Glomerular endothelial cell (primary cell): Measurements from ENCODE around the gene TP53INP2. TPM values are rescaled to one million over a fixed set of nuclear protein-coding genes. Genes with fewer than 3 reads are reported as not detected.
"Not testable (repeated sequence)": the region's sequence is repeated elsewhere in the genome, so short reads cannot be mapped to it uniquely, and the experiment has no call there.

Experiments
- DNase-seq: peaks from one replicate; pipeline ENCODE4 v3.0.0-alpha.2; 2011; ENCODE audit warnings: low read depth, low spot score; ENCODE audit errors: extremely low read depth
- total RNA-seq: library from RNA; depleted of rRNA; stranded (reverse); fragments of >200 nt; gene quantifications from 2 replicates; pipeline ENCODE4 v1.2.3, GENCODE V29; 2015

TP53INP2 gene, protein sequence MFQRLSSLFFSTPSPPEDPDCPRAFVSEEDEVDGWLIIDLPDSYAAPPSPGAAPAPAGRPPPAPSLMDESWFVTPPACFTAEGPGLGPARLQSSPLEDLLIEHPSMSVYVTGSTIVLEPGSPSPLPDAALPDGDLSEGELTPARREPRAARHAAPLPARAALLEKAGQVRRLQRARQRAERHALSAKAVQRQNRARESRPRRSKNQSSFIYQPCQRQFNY
- total RNA-seq: 20.7 and 36.9 TPM in 2 replicates

DNA sequence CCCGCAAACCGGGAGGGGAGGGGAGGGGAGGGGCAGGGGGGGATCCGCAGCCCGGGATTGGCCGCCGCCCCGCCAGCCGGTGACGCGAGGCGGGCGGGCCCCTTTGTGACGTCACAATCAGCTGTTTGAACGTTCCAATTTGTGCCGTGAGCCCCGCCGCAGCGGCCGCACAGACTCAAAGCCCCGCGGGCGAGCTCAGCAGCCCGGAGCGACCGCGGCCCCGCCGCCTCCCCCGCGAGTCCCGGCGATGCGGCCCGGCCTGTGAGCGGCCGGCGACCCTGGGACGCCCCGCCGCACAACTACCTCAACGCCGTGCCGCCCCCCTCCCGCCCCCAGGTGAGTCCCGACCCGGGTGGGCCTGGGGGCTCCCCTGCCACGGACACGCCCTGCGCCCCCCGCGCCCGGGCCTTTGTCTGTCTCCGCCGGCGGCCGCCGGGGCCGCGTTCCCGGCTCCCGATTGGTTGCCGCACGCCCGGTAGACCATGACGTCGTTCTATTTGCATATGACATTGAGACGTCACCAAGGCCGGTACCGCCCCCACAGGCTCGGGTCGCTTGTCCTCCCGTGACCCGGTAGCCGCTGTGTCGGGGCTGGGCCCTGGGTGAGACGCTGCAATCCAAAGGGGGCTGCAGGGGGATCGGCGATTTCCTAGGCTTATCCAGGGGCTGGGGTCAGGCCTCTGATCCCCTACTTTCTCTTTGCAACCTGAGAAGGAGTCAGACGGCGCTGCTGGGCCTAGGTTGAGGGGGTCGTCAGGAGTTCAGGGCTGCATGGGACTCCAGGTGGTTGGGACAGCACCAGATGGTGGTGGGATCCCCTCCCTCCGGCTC is at the start of gene TP53INP2:
Gene TP53INP2 (plus strand): TSS at position 168 of the 831 bp plus-strand sequence. CDS start 4,396 bp downstream, outside the sequence.
- DNase-seq: no peak

GRCh38 chr20:34658654-34659053 is 45.5 kb upstream of the TP53INP2 start:
- DNase-seq: not testable (repeated sequence)

- DNase-seq: not testable (repeated sequence)
These were observed 42.3 kb upstream of the TP53INP2 start for GRCh38 chr20:34661811-34662210.

GRCh38 chr20:34663213-34663943 is 40.8 kb upstream of the TP53INP2 start:
- DNase-seq: no peak

- not testable (repeated sequence) for DNase-seq
These were observed 39.4 kb upstream of the TP53INP2 start for GRCh38 chr20:34664751-34665150.

DNA sequence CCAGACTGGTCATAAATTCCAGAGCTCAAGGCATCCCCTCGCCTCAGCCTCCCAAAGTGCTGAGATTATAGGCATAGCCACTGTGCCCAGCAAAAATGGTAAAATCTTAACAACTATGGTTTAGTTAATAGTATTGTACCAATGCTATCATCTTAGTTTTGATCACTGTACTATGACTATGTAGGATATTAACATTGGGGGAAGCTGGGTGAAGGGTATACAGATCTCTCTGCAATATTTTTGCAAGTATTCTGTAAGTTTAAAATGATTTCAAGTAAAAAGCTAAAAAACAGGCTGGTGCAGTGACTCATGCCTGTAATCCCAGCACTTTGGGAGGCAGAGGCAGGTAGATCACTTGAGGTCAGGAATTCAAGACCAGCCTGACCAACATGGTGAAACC is 35.0 kb upstream of the TP53INP2 start:
- no peak for DNase-seq

DNA sequence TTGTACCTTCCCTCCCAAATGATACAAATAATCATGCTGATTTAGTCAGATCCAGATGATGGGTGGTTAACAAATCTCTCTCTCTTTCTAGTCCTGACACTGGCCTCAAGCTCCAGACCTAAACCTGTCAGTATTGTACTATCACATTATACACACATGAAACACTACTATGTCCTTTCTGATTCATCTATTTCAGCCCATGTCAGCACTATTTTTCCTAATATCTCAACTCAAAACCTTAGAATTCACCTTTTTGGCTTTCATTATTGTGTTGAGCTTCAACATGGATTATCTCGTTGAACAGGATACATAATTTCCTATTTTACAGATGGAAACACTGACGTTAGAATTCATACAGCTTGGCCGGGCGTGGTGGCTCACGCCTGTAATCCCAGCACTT is 30.7 kb upstream of the TP53INP2 start:
- no peak for DNase-seq

DNA sequence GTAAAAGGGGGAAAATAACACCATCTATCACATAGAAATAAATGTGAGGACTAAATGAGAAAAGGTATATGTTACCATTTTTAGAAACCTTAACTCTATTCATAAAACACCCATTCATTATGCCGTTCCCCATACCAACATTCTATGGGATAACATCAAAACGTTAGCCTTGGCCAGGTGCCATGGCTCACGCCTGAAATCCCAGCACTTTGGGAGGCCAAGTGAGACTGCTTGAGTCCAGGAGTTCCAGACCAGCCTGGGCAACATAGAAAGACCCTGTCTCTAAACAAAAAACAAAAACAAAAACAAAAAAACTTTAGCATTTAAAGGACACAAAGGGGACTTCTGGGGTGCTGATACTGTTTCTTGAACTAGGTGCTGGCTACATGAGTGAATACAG is 28.6 kb upstream of the TP53INP2 start:
- no peak for DNase-seq

GRCh38 chr20:34675993-34676641 is 28.0 kb upstream of the TP53INP2 start:
- DNase-seq: no peak

- DNase-seq: peak; percentile 50
These were observed 27.3 kb upstream of the TP53INP2 start, which contains the start of gene PIGU for GRCh38 chr20:34676642-34677373. PIGU (minus strand) TSS chr20:34677092; CDS start chr20:34677085, 7 bp downstream.

GRCh38 chr20:34680586-34681175 is 23.5 kb upstream of the TP53INP2 start:
- DNase-seq: no peak

- no peak for DNase-seq
These were observed 20.5 kb upstream of the TP53INP2 start for GRCh38 chr20:34683667-34684066.

- DNase-seq: no peak
These were observed 14.7 kb upstream of the TP53INP2 start for GRCh38 chr20:34689486-34689885.

- no peak for DNase-seq
These were observed 12.3 kb upstream of the TP53INP2 start for GRCh38 chr20:34691838-34692237.

DNA sequence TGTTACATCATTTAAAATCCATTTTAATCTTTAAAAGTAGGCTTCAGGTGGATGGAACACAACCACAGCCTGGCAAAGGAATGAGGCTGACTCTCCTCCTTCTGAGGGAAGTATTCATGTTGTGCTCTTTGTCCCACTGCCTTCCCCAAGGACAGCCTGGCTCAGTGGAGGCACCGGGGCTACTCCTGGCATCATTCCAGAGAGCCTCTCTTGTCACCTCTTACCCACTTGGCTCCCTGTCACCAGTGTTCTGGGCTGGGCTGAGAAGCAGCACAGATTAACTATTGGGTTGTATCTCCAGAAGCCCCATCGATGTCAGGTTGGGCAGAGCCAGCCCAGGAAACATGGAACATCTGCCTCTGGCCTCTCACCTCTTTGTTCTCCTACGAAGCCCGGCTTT is 10.7 kb upstream of the TP53INP2 start:
- DNase-seq: no peak

DNA sequence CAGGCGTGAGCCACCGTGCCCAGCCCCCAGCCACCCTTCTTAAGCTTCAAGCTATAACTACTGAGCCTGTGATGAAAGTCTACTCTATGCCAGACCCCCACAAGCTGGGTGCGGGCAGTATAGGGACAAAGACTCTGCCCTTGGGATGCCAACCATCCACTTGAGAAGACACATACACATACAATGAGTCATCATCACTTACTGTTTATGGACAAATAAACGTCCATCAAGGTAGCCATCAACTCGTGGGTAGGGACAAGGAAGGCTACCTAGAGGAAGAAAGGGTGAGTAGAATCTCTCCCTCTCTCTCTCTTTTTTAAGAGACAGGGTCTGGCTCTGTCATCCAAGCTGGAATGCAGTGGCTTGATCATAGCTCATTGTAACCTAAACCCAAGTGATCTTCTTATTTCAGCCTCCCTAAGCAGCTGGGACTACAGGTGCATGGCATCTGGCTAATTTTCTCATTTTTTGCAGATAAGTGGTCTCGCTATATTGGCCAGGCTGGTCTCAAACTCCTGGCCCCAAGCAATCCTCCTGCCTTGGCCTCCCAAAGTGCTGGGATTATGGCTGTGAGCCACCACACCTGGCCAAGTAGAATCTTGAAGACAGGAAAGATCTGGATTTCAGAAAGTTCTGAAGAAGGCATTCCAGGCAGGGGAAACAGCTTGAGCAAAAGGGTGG is 2.6 kb upstream of the TP53INP2 start:
- no peak for DNase-seq

GRCh38 chr20:34703061-34703423 is 1.1 kb upstream of the TP53INP2 start:
- DNase-seq: no peak

- no peak for DNase-seq
These were observed 544 bp upstream of the TP53INP2 start for GRCh38 chr20:34703424-34704176.

- DNase-seq: no peak
These were observed 858 bp downstream of the TP53INP2 start for GRCh38 chr20:34705008-34705396.
